Measurements from ENCODE around the gene SPINK5.

- TF ChIP-seq CTCF (IDR thresholded peaks at IDR 0.05 in 8 of 11, conservative IDR thresholded peaks at IDR 0.05 in 3 of 11) (no peak), POLR2A (IDR thresholded peaks at IDR 0.05) (no peak), POLR2AphosphoS5 (IDR thresholded peaks at IDR 0.05) (no peak)
Measured at GRCh38 chr5:148125641-148126040, 61.9 kb downstream of the SPINK5 start.

Data from spleen (tissue), 7 donors.